Stimulated activated CD4-positive, alpha-beta T cell treated with anti-CD3 and anti-CD28 coated beads, Interleukin-4, amount 100 ng/mL, for 4 hours (primary cell): ENCODE data around the gene TPRG1.
A peak's percentile ranks its signal among the peaks of the same experiment; 100 is the strongest.

Source experiments
- DNase-seq, 2 experiments: peaks; one replicate each; pipeline ENCODE4 v3.0.0-alpha.2; 2020

TPRG1 gene

GRCh38 chr3:189171707-189172106, at the start of gene TPRG1:
TPRG1 (plus strand) TSS chr3:189171971; CDS start chr3:189207385, 35,414 bp downstream.
- no peak for DNase-seq

GRCh38 chr3:189122110-189122509, 49.7 kb upstream of the TPRG1 start:
- no peak for DNase-seq

GRCh38 chr3:189122526-189123205, 49.1 kb upstream of the TPRG1 start:
- no peak for DNase-seq

- DNase-seq = no peak
Measured at GRCh38 chr3:189123595-189124387, 48.0 kb upstream of the TPRG1 start.

GRCh38 chr3:189132231-189132671, 39.5 kb upstream of the TPRG1 start:
- peak; percentile 45 to 84 for DNase-seq

GRCh38 chr3:189132839-189133238, 38.9 kb upstream of the TPRG1 start:
- no peak for DNase-seq

- no peak for DNase-seq
Measured at GRCh38 chr3:189133768-189134167, 38.0 kb upstream of the TPRG1 start.

GRCh38 chr3:189137416-189137815, 34.4 kb upstream of the TPRG1 start:
- DNase-seq = no peak

- no peak for DNase-seq
Measured at GRCh38 chr3:189138901-189139610, 32.7 kb upstream of the TPRG1 start.

GRCh38 chr3:189139611-189139940, 32.2 kb upstream of the TPRG1 start:
- no peak for DNase-seq

GRCh38 chr3:189142527-189142926, 29.2 kb upstream of the TPRG1 start:
- peak in 1 of 2 experiments; percentile 16 for DNase-seq

GRCh38 chr3:189143321-189143720, 28.4 kb upstream of the TPRG1 start:
- DNase-seq = no peak

GRCh38 chr3:189143771-189144170, 28.0 kb upstream of the TPRG1 start:
- DNase-seq = no peak

GRCh38 chr3:189144645-189145044, 27.1 kb upstream of the TPRG1 start:
- peak in 1 of 2 experiments; percentile 21 for DNase-seq

- DNase-seq = no peak
Measured at GRCh38 chr3:189146848-189147247, 24.9 kb upstream of the TPRG1 start.

- peak; percentile 54 to 64 for DNase-seq
Measured at GRCh38 chr3:189148081-189148507, 23.7 kb upstream of the TPRG1 start.

GRCh38 chr3:189149203-189149602, 22.6 kb upstream of the TPRG1 start:
- DNase-seq = no peak

- no peak for DNase-seq
Measured at GRCh38 chr3:189157232-189158007, 14.4 kb upstream of the TPRG1 start.

GRCh38 chr3:189158034-189158433, 13.7 kb upstream of the TPRG1 start:
- DNase-seq = no peak

GRCh38 chr3:189160519-189161309, 11.1 kb upstream of the TPRG1 start:
- no peak for DNase-seq

- DNase-seq = no peak
Measured at GRCh38 chr3:189165092-189165612, 6.6 kb upstream of the TPRG1 start.

- DNase-seq = no peak
Measured at GRCh38 chr3:189166321-189166720, 5.5 kb upstream of the TPRG1 start.
